Spleen (tissue), 11 donors: Measurements from ENCODE around the gene HRH1. TPM values are rescaled to one million over a fixed set of nuclear protein-coding genes. Genes with fewer than 3 reads are reported as not detected.

Experiments
- DNase-seq: peaks from one replicate; pipeline ENCODE4 v3.0.0-alpha.2; 2020
- H3K27ac ChIP-seq, 8 donors: fragments of 200-600 bp; sonication (generic) in 7 of 8; 1 replicate in 4 of 8; 2 replicates in 4 of 8; pipeline versions ENCODE4 v1.5.0 to v1.8.0; 2016 to 2021; ENCODE audit warnings: inconsistent platforms in 4 of 8, mild to moderate bottlenecking in 4 of 8, moderate library complexity in 1 of 8
- H3K27me3 ChIP-seq, 7 donors: fragments of 200-600 bp; sonication (generic) in 6 of 7; replicated peaks in 1 of 7; 1 replicate in 4 of 7; 2 replicates in 3 of 7; pipeline versions ENCODE4 v1.5.0 to v1.8.0; 2016 to 2021; ENCODE audit warnings: inconsistent platforms in 3 of 7, mild to moderate bottlenecking in 1 of 7
- H3K36me3 ChIP-seq, 6 donors: fragments of 200-600 bp; sonication (generic) in 5 of 6; 1 replicate in 4 of 6; 2 replicates in 2 of 6; pipeline versions ENCODE4 v1.5.0 to v1.8.0; 2016 to 2021; ENCODE audit warnings: inconsistent platforms in 2 of 6
- H3K4me1 ChIP-seq, 6 donors: fragments of 200-600 bp; sonication (generic) in 5 of 6; 1 replicate in 3 of 6; 2 replicates in 3 of 6; pipeline versions ENCODE4 v1.5.0 to v1.8.0; 2016 to 2021; ENCODE audit warnings: inconsistent platforms in 3 of 6
- H3K4me3 ChIP-seq, 8 donors: fragments of 200-600 bp; sonication (generic) in 7 of 8; 1 replicate in 4 of 8; 2 replicates in 4 of 8; pipeline versions ENCODE4 v1.5.0 to v1.8.0; 2016 to 2021; ENCODE audit warnings: inconsistent platforms in 4 of 8, mild to moderate bottlenecking in 4 of 8, moderate library complexity in 2 of 8
- H3K9me3 ChIP-seq, 8 donors: fragments of 200-600 bp; sonication (generic) in 7 of 8; 1 replicate in 4 of 8; 2 replicates in 4 of 8; pipeline versions ENCODE4 v1.5.0 to v1.8.0; 2016 to 2021; ENCODE audit warnings: inconsistent platforms in 4 of 8
- POLR2A ChIP-seq, 3 donors: fragments of 450-650 bp; IDR thresholded peaks; one replicate each; pipeline ENCODE4 v1.5.1; 2017; ENCODE audit warnings: antibody characterized with exemption in 3 of 3, mild to moderate bottlenecking in 1 of 3
- POLR2AphosphoS5 ChIP-seq, 3 donors: sonication (generic); formaldehyde crosslinking; IDR thresholded peaks; one replicate each; pipeline ENCODE4 v1.5.1; 2017; ENCODE audit warnings: antibody characterized with exemption in 3 of 3
- WGBS, 5 donors: extraction: QIAGEN DNeasy Blood & Tissue Kit in 3 of 5; methylation state at CpG; one replicate each; pipeline versions ENCODE4 v1.1.5 to v1.1.7; 2013 to 2018; 5-methylcytosine and 5-hydroxymethylcytosine counted together
- intact Hi-C: fragments of 100-400 bp; cut with DNase I; formaldehyde crosslinking; loops from one replicate; pipeline ENCODE4 v1.15.0; 2023; ENCODE audit warnings: low total_unique reads
- polyA plus RNA-seq, 3 donors: library from polyadenylated mRNA; stranded (reverse); fragments of 200-250 nt; gene quantifications; one replicate each; pipeline ENCODE4 v1.2.1, GENCODE V29; 2013
- total RNA-seq, 7 donors: library from RNA; depleted of rRNA in 3 of 7; stranded (reverse); fragments of >200 nt in 3 of 7; fragmentation: NEBNext Ultra II Directional in 4 of 7; extraction: Animal tissue kit (Norgen Biotek cat#: 25700) in 4 of 7; gene quantifications; one replicate each; pipeline versions ENCODE4 v1.1.0 to v1.2.1, GENCODE V29; 2016 to 2021
- TF ChIP-seq, protein P1 (sequence below), 11 experiments: fragments of 200-600 bp in 7 of 11; fragments of 450-650 bp in 4 of 11; sonication (generic) in 4 of 11; IDR thresholded peaks in 8 of 11; conservative IDR thresholded peaks in 3 of 11; 1 replicate in 7 of 11; 2 replicates in 4 of 11; pipeline versions ENCODE4 v1.4.0 to v1.8.0; 2016 to 2021; ENCODE audit warnings: antibody characterized with exemption in 11 of 11, inconsistent platforms in 4 of 11, mild to moderate bottlenecking in 1 of 11
- donor health status: healthy with polysubstance abuse.
- donor health status: DM: no; HTN: no; CAD: no; lungs with moderate emphysema.
- donor health status: DM: no; HTN: no; CAD: no.
- donor health status: Bipolar disorder and iron deficiency.
- donor health status: healthy.
- donor health status: DM: no; HTN: no; CAD: no.
- donor health status: DM: yes; HTN: yes; CAD: no.

Gene HRH1
- total and polyA plus RNA-seq, 10 donors, result 0.15 to 4.4 (median 1.8) TPM

DNA sequence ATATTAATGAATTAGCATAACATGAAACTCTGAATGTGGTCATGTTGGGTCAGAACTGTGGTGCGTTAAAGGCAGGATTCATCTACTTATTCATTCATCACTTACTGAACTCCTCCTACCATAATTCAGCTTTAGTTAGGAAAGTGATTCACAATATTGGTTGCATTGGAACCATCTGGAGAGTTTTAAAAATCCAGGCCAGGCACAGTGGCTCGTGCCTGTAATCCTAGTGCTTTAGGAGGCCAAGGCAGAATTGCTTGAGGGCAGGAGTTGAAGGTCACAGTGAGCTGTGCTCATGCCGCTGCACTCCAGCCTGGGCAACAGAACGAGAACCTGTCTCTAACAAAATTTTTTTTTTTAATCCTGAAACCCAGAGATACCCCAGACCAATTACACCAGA lies 73.7 kb downstream of the HRH1 start:
- peaks cover 0 to 47% (median 10%) of the 10 kb centered on the region in 6 donors for H3K4me1 ChIP-seq
- H3K4me3 ChIP-seq, result no peak overlapping the region
- no peaks in the 10 kb centered on the region for H3K36me3 ChIP-seq
- no peaks in the 10 kb centered on the region for H3K9me3 ChIP-seq
- 60 to 79% (median 73%) methylated on average over 4 of the region's 4 CpGs for WGBS, 5 donors
- peaks cover 0 to 4% (median 0%) of the 10 kb centered on the region in 7 donors for H3K27me3 ChIP-seq
- H3K27ac ChIP-seq, result no peak overlapping the region
- TF ChIP-seq, protein P1, sequence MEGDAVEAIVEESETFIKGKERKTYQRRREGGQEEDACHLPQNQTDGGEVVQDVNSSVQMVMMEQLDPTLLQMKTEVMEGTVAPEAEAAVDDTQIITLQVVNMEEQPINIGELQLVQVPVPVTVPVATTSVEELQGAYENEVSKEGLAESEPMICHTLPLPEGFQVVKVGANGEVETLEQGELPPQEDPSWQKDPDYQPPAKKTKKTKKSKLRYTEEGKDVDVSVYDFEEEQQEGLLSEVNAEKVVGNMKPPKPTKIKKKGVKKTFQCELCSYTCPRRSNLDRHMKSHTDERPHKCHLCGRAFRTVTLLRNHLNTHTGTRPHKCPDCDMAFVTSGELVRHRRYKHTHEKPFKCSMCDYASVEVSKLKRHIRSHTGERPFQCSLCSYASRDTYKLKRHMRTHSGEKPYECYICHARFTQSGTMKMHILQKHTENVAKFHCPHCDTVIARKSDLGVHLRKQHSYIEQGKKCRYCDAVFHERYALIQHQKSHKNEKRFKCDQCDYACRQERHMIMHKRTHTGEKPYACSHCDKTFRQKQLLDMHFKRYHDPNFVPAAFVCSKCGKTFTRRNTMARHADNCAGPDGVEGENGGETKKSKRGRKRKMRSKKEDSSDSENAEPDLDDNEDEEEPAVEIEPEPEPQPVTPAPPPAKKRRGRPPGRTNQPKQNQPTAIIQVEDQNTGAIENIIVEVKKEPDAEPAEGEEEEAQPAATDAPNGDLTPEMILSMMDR (IDR thresholded peaks at IDR 0.05 in 8 of 11, conservative IDR thresholded peaks at IDR 0.05 in 3 of 11), result no peak
- intact Hi-C loops, result no loop called here
- DNase-seq, result no peak

GRCh38 chr3:11230125-11230524 lies 75.8 kb downstream of the HRH1 start:
- H3K4me3 ChIP-seq, result no peak overlapping the region
- H3K4me1 ChIP-seq, result peaks cover 0 to 28% (median 9%) of the 10 kb centered on the region in 6 donors
- no peak overlapping the region for H3K27ac ChIP-seq
- TF ChIP-seq, protein P1 (IDR thresholded peaks at IDR 0.05 in 8 of 11, conservative IDR thresholded peaks at IDR 0.05 in 3 of 11), result no peak
- TF ChIP-seq POLR2A (IDR thresholded peaks at IDR 0.05) (no peak), POLR2AphosphoS5 (IDR thresholded peaks at IDR 0.05) (no peak)
- DNase-seq, result no peak
- WGBS, 5 donors, result 92 to 98% (median 94%) methylated on average over 4 of the region's 4 CpGs
- H3K36me3 ChIP-seq, result no peaks in the 10 kb centered on the region
- H3K27me3 ChIP-seq, result peaks cover 0 to 9% (median 0%) of the 10 kb centered on the region in 7 donors
- H3K9me3 ChIP-seq, result no peaks in the 10 kb centered on the region
- intact Hi-C loops, result loop anchor here (10.0 kb wide), 1 partner anchor 425 kb away; no protein-coding TSS in a partner anchor

DNA sequence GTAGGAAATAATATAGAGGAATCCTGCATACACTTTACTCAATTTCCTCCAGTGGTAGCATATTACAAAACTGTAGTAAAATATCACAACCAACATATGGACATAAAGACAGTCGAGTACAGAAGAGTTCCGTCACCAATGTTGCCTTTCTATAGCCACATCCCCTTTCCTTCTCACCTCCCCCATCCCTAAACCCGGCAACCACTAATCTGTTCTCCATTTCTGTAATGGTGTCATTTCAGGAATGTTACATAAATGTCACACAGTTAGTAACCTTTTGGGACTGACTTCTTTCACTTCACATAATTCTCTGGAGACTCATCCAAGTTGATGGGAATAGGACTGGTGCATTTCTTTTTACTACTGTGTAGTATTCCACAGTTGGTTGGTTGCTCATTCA lies 76.5 kb downstream of the HRH1 start:
- Histone ChIP-seq H3K4me1 (peaks cover 0 to 21% (median 6%) of the 10 kb centered on the region in 6 donors), H3K27me3 (peaks cover 0 to 16% (median 0%) of the 10 kb centered on the region in 7 donors), H3K27ac (no peak overlapping the region), H3K9me3 (no peaks in the 10 kb centered on the region), H3K36me3 (no peaks in the 10 kb centered on the region), H3K4me3 (no peak overlapping the region)
- WGBS, 5 donors, result 29 to 64% (median 48%) methylated on average over 3 of the region's 3 CpGs
- intact Hi-C loops, result loop anchor here (10.0 kb wide), 1 partner anchor 424 kb away; no protein-coding TSS in a partner anchor
- DNase-seq, result no peak
- TF ChIP-seq POLR2AphosphoS5 (IDR thresholded peaks at IDR 0.05) (no peak), POLR2A (IDR thresholded peaks at IDR 0.05) (no peak)
- TF ChIP-seq, protein P1 (IDR thresholded peaks at IDR 0.05 in 8 of 11, conservative IDR thresholded peaks at IDR 0.05 in 3 of 11), result no peak

- H3K4me1 ChIP-seq, result peaks cover 0 to 8% (median 2%) of the 10 kb centered on the region in 6 donors
- H3K9me3 ChIP-seq, result peaks cover 0 to 6% (median 2%) of the 10 kb centered on the region in 8 donors
- H3K27ac ChIP-seq, result no peak overlapping the region
- peaks cover 0 to 22% (median 0%) of the 10 kb centered on the region in 7 donors for H3K27me3 ChIP-seq
- TF ChIP-seq POLR2AphosphoS5 (IDR thresholded peaks at IDR 0.05) (no peak), POLR2A (IDR thresholded peaks at IDR 0.05) (no peak)
- TF ChIP-seq, protein P1 (IDR thresholded peaks at IDR 0.05 in 8 of 11, conservative IDR thresholded peaks at IDR 0.05 in 3 of 11), result no peak
- no peaks in the 10 kb centered on the region for H3K36me3 ChIP-seq
- DNase-seq, result no peak
- intact Hi-C loops, result loop anchor here (5.0 to 10.0 kb wide), 2 partner anchors 102 to 419 kb away; no protein-coding TSS in a partner anchor
- 71 to 79% (median 73%) methylated on average over 5 to 8 of the region's 8 CpGs for WGBS, 5 donors
- H3K4me3 ChIP-seq, result no peak overlapping the region
Observed at GRCh38 chr3:11235385-11235784, 81.1 kb downstream of the HRH1 start.
